Breast epithelium (tissue), 4 donors: ENCODE results near the gene SLC6A18. TPM values are rescaled to one million over a fixed set of nuclear protein-coding genes. Genes with fewer than 3 reads are reported as not detected.
"Not testable (repeated sequence)": the region's sequence is repeated elsewhere in the genome, so short reads cannot be mapped to it uniquely, and the experiment has no call there.

Experiments used
- DNase-seq, 2 donors: peaks; one replicate each; pipeline ENCODE4 v3.0.0-alpha.2; 2019; ENCODE audit warnings: low spot score in 2 of 2
- H3K27ac ChIP-seq, 2 donors: fragments of 200-600 bp; sonication (generic) in 1 of 2; one replicate each; pipeline ENCODE4 v1.5.1; 2016 to 2019; ENCODE audit warnings: mild to moderate bottlenecking in 1 of 2
- H3K27me3 ChIP-seq, 2 donors: fragments of 200-600 bp; sonication (generic) in 1 of 2; one replicate each; pipeline versions ENCODE4 v1.5.1 to v1.6.0; 2017 to 2019; ENCODE audit warnings: control low read depth in 1 of 2, mild to moderate bottlenecking in 1 of 2
- H3K36me3 ChIP-seq: fragments of 200-600 bp; one replicate; pipeline ENCODE4 v1.5.1; 2019
- H3K4me1 ChIP-seq, 2 donors: fragments of 200-600 bp; sonication (generic); one replicate each; pipeline ENCODE4 v1.5.1; 2016 to 2019; ENCODE audit warnings: control low read depth in 1 of 2
- H3K4me3 ChIP-seq, 3 donors: fragments of 200-600 bp; sonication (generic); 1 replicate in 2 of 3; 2 replicates in 1 of 3; pipeline ENCODE4 v1.5.1; 2016 to 2019; ENCODE audit warnings: mild to moderate bottlenecking in 3 of 3, moderate library complexity in 2 of 3
- H3K9me3 ChIP-seq, 2 donors: fragments of 200-600 bp; sonication (generic) in 1 of 2; one replicate each; pipeline ENCODE4 v1.5.1; 2016 to 2019; ENCODE audit warnings: control low read depth in 1 of 2
- POLR2A ChIP-seq: fragments of 450-650 bp; IDR thresholded peaks from one replicate; pipeline ENCODE4 v1.6.1; 2016; ENCODE audit warnings: antibody characterized with exemption, mild to moderate bottlenecking, moderate library complexity
- POLR2AphosphoS5 ChIP-seq, 3 donors: sonication (generic); formaldehyde crosslinking; IDR thresholded peaks; one replicate each; pipeline ENCODE4 v1.6.1; 2017; ENCODE audit warnings: antibody characterized with exemption in 3 of 3
- intact Hi-C: fragments of 100-400 bp; cut with DNase I; formaldehyde crosslinking; loops from one replicate; pipeline ENCODE4 v1.15.1; 2023; ENCODE audit warnings: low total_unique reads
- total RNA-seq, 3 donors: library from RNA; depleted of rRNA; stranded (reverse); fragments of >200 nt; gene quantifications; one replicate each; pipeline ENCODE4 v1.1.0, GENCODE V29; 2016
- TF ChIP-seq, protein P1 (sequence below), 3 donors: fragments of 450-650 bp; IDR thresholded peaks; one replicate each; pipeline ENCODE4 v1.5.1; 2016 to 2017; ENCODE audit warnings: antibody characterized with exemption in 3 of 3, mild to moderate bottlenecking in 3 of 3, moderate library complexity in 3 of 3

SLC6A18 gene
- total RNA-seq, 3 donors from 2014 or later: not detected

DNA sequence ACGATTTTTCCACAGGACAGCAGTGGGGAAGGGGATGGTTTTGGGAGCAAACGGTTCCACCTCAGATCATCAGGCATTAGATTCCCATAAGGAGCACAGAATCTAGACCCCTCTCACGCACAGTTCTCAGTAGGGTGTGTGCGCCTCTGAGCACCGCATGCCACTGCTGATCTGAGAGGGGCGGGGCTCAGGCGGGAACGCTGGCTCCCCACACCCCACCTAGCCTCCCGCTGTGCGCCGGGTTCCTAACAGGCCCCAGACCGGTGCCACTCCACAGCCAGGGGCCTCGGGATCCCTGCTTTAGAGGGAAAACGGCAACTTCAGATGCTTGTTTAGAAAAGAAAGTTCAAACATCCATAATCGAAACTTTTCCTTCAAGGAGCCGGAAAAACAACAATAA, 49.3 kb downstream of the SLC6A18 start:
- H3K4me1 ChIP-seq: no peaks in the 10 kb centered on the region
- intact Hi-C loops: no loop called here
- no peak overlapping the region for H3K4me3 ChIP-seq
- H3K9me3 ChIP-seq: peaks cover 10 to 26% of the 10 kb centered on the region in 2 donors
- H3K27me3 ChIP-seq: no peaks in the 10 kb centered on the region
- TF ChIP-seq, protein P1, sequence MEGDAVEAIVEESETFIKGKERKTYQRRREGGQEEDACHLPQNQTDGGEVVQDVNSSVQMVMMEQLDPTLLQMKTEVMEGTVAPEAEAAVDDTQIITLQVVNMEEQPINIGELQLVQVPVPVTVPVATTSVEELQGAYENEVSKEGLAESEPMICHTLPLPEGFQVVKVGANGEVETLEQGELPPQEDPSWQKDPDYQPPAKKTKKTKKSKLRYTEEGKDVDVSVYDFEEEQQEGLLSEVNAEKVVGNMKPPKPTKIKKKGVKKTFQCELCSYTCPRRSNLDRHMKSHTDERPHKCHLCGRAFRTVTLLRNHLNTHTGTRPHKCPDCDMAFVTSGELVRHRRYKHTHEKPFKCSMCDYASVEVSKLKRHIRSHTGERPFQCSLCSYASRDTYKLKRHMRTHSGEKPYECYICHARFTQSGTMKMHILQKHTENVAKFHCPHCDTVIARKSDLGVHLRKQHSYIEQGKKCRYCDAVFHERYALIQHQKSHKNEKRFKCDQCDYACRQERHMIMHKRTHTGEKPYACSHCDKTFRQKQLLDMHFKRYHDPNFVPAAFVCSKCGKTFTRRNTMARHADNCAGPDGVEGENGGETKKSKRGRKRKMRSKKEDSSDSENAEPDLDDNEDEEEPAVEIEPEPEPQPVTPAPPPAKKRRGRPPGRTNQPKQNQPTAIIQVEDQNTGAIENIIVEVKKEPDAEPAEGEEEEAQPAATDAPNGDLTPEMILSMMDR (IDR thresholded peaks at IDR 0.05): no peak
- no peak for TF ChIP-seq POLR2A
- TF ChIP-seq POLR2AphosphoS5 (IDR thresholded peaks at IDR 0.05): no peak
- no peaks in the 10 kb centered on the region for H3K36me3 ChIP-seq
- no peak for DNase-seq
- H3K27ac ChIP-seq: no peak overlapping the region

DNA sequence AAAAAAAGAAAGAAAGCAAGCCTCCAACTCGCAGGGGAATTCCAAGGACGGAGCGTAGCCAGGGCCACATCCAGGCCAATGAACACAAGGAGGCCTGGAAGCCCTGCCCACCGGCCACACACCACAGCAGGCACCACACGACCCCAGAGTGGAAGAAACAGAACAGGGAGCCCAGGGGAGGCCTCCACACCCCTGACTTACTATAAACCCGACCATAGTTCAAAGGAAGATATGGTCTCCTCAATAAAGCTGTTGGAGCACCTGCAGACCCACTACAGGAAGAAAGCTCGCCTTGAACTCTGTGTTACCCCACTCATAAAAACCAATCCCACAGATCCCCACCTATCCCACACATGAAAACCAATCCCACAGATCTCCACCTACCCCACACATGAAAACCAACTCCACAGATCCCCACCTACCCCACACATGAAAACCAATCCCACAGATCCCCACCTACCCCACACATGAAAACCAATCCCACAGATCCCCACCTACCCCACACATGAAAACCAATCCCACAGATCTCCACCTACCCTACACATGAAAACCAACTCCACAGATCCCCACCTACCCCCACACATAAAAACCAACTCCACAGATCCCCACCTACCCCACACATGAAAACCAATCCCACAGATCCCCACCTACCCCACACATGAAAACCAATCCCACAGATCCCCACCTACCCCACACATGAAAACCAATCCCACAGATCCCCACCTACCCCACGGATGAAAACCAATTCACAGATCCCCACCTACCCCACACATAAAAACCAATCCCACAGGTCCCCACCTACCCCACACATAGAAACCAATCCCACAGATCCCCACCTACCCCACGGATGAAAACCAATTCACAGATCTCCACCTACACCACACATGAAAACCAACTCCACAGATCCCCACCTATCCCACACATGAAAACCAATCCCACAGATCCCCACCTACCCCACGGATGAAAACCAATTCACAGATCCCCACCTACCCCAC, 50.5 kb downstream of the SLC6A18 start:
- H3K36me3 ChIP-seq, DNase-seq, H3K4me1 ChIP-seq, intact Hi-C loops, H3K27me3 ChIP-seq, H3K4me3 ChIP-seq, H3K27ac ChIP-seq: not testable (repeated sequence)
- peaks cover 11 to 29% of the 10 kb centered on the region in 2 donors for H3K9me3 ChIP-seq

DNA sequence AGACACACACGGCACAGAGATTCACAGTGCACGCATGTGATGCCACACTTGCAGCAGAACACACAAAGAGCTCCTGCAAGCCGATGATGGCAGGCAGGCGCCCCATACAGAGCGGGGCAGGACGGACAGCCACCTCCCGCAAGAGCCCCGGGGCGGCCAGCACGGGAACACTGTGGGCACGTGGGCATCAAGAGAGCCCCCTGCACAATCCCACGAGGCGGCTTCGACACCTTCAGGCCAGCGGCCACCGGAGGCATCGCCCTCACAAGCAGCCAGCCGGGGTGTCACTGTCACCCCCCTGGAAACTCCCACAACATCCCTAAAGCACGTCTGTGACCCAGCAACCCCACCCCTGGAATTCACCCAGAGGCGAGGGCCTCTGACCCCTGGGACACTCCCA, 51.7 kb downstream of the SLC6A18 start:
- Histone ChIP-seq H3K27me3 (no peaks in the 10 kb centered on the region), H3K36me3 (no peaks in the 10 kb centered on the region), H3K27ac (no peak overlapping the region), H3K4me1 (no peaks in the 10 kb centered on the region), H3K4me3 (no peak overlapping the region), H3K9me3 (peaks cover 11 to 21% of the 10 kb centered on the region in 2 donors)
- intact Hi-C loops: no loop called here
- TF ChIP-seq POLR2A (no peak), POLR2AphosphoS5 (IDR thresholded peaks at IDR 0.05) (no peak)
- TF ChIP-seq, protein P1 (IDR thresholded peaks at IDR 0.05): no peak
- DNase-seq: no peak

DNA sequence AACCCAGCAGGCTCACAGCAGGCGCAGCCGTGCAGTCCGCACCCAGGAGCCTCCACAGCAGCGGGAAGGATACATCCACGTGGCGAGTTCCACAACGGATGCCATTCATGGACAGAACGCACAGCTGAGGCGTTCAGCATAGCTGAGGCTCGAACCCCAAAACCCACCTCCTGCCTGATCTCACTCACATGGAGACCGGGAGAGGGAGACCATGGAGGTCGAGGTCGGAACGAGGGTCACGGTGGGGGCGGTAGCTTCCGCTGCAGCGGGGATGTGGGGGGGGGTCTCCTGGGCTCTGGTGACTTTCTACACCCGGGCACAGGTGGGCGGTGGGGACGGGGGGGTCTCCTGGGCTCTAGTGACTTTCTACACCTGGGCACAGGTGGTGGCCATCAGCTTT, 52.1 kb downstream of the SLC6A18 start:
- no peak overlapping the region for H3K4me3 ChIP-seq
- intact Hi-C loops: no loop called here
- no peak for DNase-seq
- TF ChIP-seq POLR2A (no peak), POLR2AphosphoS5 (IDR thresholded peaks at IDR 0.05) (no peak)
- TF ChIP-seq, protein P1 (IDR thresholded peaks at IDR 0.05): no peak
- no peaks in the 10 kb centered on the region for H3K36me3 ChIP-seq
- H3K9me3 ChIP-seq: peaks cover 11 to 21% of the 10 kb centered on the region in 2 donors
- no peaks in the 10 kb centered on the region for H3K4me1 ChIP-seq
- no peak overlapping the region for H3K27ac ChIP-seq
- H3K27me3 ChIP-seq: no peaks in the 10 kb centered on the region

DNA sequence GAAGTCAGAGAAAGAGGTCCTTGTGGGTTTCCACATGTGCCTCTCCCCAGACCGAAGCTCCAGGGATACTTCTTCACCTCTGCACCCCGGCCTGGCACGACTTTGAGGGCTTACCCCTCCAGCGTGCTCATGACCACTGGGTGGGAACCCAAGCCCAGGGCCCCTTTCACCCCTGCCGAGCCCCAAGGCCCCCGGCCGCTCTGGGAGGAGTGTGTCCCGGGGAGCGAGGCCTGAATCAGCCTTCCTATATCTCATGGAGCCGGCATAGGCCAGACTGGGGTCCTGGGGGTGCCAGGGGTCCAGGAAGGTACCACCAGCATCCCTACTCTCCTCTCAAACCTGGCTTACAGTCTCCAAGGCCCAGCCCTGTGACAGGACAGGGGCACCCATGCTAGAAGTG, 52.6 kb downstream of the SLC6A18 start:
- Histone ChIP-seq H3K4me3 (no peak overlapping the region), H3K36me3 (no peaks in the 10 kb centered on the region), H3K27ac (no peak overlapping the region), H3K27me3 (no peaks in the 10 kb centered on the region), H3K4me1 (no peaks in the 10 kb centered on the region), H3K9me3 (peaks cover 11 to 21% of the 10 kb centered on the region in 2 donors)
- TF ChIP-seq, protein P1 (IDR thresholded peaks at IDR 0.05): no peak
- TF ChIP-seq POLR2A (no peak), POLR2AphosphoS5 (IDR thresholded peaks at IDR 0.05) (no peak)
- no peak for DNase-seq
- intact Hi-C loops: no loop called here
